ENCODE data around the gene PNPO. TPM values are rescaled to one million over a fixed set of nuclear protein-coding genes. Genes with fewer than 3 reads are reported as not detected.

The PNPO gene
- polyA plus RNA-seq, 1 of the 3 experiments (the other 2 are of a cell fraction), result 26.1 TPM

DNA sequence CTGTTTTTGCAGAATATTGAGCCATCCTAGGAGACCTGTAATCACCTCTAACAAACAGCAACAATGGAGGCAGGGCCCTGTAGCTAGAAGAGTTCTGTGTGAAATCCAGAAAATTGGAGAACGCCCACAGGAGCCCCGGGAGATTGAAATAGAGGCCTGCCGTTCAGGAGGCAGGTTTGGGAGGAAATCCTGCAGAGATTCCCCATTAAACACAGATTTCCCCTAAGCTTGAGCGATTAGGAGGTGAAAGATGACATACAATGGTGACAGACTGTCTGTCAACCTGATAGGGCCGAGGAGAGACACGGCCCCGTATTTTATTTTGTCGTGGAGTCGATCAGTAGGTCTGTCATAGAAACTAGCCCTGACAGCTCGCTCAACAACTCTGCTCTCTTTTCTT lies 47.8 kb downstream of the PNPO start (continued):
- TF ChIP-seq, protein P1, sequence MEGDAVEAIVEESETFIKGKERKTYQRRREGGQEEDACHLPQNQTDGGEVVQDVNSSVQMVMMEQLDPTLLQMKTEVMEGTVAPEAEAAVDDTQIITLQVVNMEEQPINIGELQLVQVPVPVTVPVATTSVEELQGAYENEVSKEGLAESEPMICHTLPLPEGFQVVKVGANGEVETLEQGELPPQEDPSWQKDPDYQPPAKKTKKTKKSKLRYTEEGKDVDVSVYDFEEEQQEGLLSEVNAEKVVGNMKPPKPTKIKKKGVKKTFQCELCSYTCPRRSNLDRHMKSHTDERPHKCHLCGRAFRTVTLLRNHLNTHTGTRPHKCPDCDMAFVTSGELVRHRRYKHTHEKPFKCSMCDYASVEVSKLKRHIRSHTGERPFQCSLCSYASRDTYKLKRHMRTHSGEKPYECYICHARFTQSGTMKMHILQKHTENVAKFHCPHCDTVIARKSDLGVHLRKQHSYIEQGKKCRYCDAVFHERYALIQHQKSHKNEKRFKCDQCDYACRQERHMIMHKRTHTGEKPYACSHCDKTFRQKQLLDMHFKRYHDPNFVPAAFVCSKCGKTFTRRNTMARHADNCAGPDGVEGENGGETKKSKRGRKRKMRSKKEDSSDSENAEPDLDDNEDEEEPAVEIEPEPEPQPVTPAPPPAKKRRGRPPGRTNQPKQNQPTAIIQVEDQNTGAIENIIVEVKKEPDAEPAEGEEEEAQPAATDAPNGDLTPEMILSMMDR (IDR thresholded peaks at IDR 0.05), result no peak
- TF ChIP-seq, protein P2, sequence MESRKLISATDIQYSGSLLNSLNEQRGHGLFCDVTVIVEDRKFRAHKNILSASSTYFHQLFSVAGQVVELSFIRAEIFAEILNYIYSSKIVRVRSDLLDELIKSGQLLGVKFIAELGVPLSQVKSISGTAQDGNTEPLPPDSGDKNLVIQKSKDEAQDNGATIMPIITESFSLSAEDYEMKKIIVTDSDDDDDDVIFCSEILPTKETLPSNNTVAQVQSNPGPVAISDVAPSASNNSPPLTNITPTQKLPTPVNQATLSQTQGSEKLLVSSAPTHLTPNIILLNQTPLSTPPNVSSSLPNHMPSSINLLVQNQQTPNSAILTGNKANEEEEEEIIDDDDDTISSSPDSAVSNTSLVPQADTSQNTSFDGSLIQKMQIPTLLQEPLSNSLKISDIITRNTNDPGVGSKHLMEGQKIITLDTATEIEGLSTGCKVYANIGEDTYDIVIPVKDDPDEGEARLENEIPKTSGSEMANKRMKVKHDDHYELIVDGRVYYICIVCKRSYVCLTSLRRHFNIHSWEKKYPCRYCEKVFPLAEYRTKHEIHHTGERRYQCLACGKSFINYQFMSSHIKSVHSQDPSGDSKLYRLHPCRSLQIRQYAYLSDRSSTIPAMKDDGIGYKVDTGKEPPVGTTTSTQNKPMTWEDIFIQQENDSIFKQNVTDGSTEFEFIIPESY (IDR thresholded peaks at IDR 0.05; ENCODE audit: borderline replicate concordance, low read depth), result no peak

DNA sequence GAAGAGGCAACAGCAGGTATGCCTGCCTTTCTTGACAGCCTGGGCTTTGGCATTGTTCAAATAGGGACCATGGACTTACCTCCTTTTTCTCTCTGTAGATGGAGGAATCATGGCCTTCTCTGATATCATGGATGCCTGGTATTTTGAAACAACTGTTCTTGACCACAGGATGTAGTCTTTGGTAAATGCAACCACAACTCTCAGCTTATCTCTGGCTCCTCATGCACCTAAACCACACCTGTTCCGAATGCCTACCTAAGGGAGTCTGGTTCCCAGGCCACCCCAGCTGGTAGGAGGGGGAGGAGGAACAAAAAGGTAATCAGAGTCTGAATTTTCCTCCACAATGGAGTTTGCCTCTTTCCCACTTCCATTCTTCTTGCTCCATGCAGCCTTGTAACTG lies 48.3 kb downstream of the PNPO start:
- ChIA-PET POLR2A (interaction anchor here (1.3 to 2.2 kb wide), 2 partner anchors 13 to 23 kb away, joined by 6 read pairs; no protein-coding TSS in a partner anchor), CTCF (interaction anchor here (1.3 to 41.8 kb wide), 7 partner anchors 5 to 100 kb away, joined by 3 to 1752 read pairs (median 7); partner anchors contain the start of gene CDK5RAP3)
- peak overlapping the region in 1 of 2 experiments; percentile 2; a peak in 2 of 4 replicates for H3K27ac ChIP-seq (ENCODE audit: low read depth in 2 of 2, low read length in 1 of 2)
- no peak overlapping the region for H3K4me2 ChIP-seq
- no peak overlapping the region for H2AFZ ChIP-seq (ENCODE audit: low read depth)
- H3K27me3 ChIP-seq (ENCODE audit: insufficient read depth), result no peaks in the 10 kb centered on the region
- H3K9ac ChIP-seq, result no peak overlapping the region
- no peak overlapping the region for H3K4me3 ChIP-seq (ENCODE audit: low read depth in 2 of 2, low read length in 1 of 2)
- no peak for DNase-seq
- H3K4me1 ChIP-seq (ENCODE audit: control insufficient read depth in 1 of 2, insufficient read depth in 2 of 2, low read depth in 1 of 2, low read length in 1 of 2), result peaks cover 13 to 64% of the 10 kb centered on the region in 2 experiments
- TF ChIP-seq GABPA (IDR thresholded peaks at IDR 0.05; ENCODE audit: low read depth) (no peak), MEF2A (IDR thresholded peaks at IDR 0.05; ENCODE audit: borderline replicate concordance, low read depth) (no peak), TAF1 (IDR thresholded peaks at IDR 0.05; ENCODE audit: borderline replicate concordance, low read depth, low read length) (no peak), MXI1 (IDR thresholded peaks at IDR 0.05; ENCODE audit: low read depth, low read length) (no peak), EZH2phosphoT487 (IDR thresholded peaks at IDR 0.05; ENCODE audit: borderline replicate concordance, low read depth) (no peak), SMC3 (IDR thresholded peaks at IDR 0.05; ENCODE audit: low read depth, low read length) (no peak), SIN3A (IDR thresholded peaks at IDR 0.05; ENCODE audit: borderline replicate concordance, low read depth, low read length) (no peak), FOSL2 (IDR thresholded peaks at IDR 0.05; ENCODE audit: borderline replicate concordance, low read depth) (no peak), EP300 (IDR thresholded peaks at IDR 0.05; ENCODE audit: borderline replicate concordance in 1 of 2, low read depth in 1 of 2, low read length in 1 of 2) (no peak), CHD2 (IDR thresholded peaks at IDR 0.05; ENCODE audit: low read length, partially characterized antibody) (no peak)
- TF ChIP-seq, protein P3, sequence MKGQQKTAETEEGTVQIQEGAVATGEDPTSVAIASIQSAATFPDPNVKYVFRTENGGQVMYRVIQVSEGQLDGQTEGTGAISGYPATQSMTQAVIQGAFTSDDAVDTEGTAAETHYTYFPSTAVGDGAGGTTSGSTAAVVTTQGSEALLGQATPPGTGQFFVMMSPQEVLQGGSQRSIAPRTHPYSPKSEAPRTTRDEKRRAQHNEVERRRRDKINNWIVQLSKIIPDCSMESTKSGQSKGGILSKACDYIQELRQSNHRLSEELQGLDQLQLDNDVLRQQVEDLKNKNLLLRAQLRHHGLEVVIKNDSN (IDR thresholded peaks at IDR 0.05; ENCODE audit: borderline replicate concordance, low read depth), result no peak
- TF ChIP-seq, protein P4, sequence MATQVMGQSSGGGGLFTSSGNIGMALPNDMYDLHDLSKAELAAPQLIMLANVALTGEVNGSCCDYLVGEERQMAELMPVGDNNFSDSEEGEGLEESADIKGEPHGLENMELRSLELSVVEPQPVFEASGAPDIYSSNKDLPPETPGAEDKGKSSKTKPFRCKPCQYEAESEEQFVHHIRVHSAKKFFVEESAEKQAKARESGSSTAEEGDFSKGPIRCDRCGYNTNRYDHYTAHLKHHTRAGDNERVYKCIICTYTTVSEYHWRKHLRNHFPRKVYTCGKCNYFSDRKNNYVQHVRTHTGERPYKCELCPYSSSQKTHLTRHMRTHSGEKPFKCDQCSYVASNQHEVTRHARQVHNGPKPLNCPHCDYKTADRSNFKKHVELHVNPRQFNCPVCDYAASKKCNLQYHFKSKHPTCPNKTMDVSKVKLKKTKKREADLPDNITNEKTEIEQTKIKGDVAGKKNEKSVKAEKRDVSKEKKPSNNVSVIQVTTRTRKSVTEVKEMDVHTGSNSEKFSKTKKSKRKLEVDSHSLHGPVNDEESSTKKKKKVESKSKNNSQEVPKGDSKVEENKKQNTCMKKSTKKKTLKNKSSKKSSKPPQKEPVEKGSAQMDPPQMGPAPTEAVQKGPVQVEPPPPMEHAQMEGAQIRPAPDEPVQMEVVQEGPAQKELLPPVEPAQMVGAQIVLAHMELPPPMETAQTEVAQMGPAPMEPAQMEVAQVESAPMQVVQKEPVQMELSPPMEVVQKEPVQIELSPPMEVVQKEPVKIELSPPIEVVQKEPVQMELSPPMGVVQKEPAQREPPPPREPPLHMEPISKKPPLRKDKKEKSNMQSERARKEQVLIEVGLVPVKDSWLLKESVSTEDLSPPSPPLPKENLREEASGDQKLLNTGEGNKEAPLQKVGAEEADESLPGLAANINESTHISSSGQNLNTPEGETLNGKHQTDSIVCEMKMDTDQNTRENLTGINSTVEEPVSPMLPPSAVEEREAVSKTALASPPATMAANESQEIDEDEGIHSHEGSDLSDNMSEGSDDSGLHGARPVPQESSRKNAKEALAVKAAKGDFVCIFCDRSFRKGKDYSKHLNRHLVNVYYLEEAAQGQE (IDR thresholded peaks at IDR 0.05; ENCODE audit: low read depth, low read length), result no peak
- no peaks in the 10 kb centered on the region for H3K9me2 ChIP-seq
- 85% methylated on average over 1 of the region's 1 CpG for WGBS (ENCODE audit: low lambda C conversion rate)
- no peaks in the 10 kb centered on the region for H3K79me2 ChIP-seq (ENCODE audit: insufficient read depth)
- no peaks in the 10 kb centered on the region for H3F3A ChIP-seq (replicated peaks; ENCODE audit: insufficient read depth)
- H3K9me3 ChIP-seq, result no peaks in the 10 kb centered on the region
- H3K36me3 ChIP-seq (replicated peaks in 1 of 2; ENCODE audit: control insufficient read depth in 1 of 2, insufficient read depth in 2 of 2, low read length in 1 of 2), result no peaks in the 10 kb centered on the region
- H4K20me1 ChIP-seq (ENCODE audit: insufficient read depth), result no peaks in the 10 kb centered on the region
